ENCODE results near the gene GLO1.
"Not testable (repeated sequence)": the region's sequence is repeated elsewhere in the genome, so short reads cannot be mapped to it uniquely, and the experiment has no call there.

The GLO1 gene

DNA sequence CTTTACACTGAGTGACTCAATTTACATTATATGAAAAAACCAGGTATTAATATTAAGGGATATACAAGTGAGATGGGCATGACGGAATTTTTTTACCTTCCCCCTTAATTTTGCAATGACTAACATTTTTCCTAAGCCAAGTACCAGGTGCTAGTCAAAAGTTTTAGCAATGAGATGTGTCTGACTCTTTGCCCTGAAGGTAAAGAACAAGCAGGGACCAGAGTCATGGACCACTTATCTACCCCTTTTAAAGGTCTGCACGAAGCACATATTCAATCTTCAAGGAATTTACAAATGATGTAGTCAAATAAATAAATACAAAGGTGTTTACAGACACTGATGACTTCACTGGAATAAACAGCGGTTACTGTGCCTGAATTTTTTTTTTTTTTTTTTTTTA is 1.4 kb downstream of the GLO1 start:
- ATAC-seq (ENCODE audit: insufficient read depth, low read depth) = no peak
- Histone ChIP-seq H3K4me3 (ENCODE audit: low read depth in 1 of 2, low read length in 2 of 2) (peak overlapping the region in 1 of 2 experiments; percentile 26; a peak in 1 of 4 replicates), H3K36me3 (ENCODE audit: insufficient read depth, low read length) (peaks cover 14% of the 10 kb centered on the region), H3K9me3 (ENCODE audit: insufficient read depth, low read length, severe bottlenecking) (peaks cover 9% of the 10 kb centered on the region), H3K4me1 (ENCODE audit: insufficient read depth, low read length) (peaks cover 28% of the 10 kb centered on the region), H4K20me1 (ENCODE audit: insufficient read depth, low read length) (peaks cover 16% of the 10 kb centered on the region; the same call in 1 of the 2 replicates), H3K27me3 (ENCODE audit: insufficient read depth, low read length, poor library complexity) (no peaks in the 10 kb centered on the region), H3K79me2 (ENCODE audit: insufficient read depth, low read length) (peaks cover 58% of the 10 kb centered on the region), H3K27ac (ENCODE audit: low read length) (no peak overlapping the region), H3K4me2 (ENCODE audit: insufficient read depth, low read length) (peak overlapping the region; percentile 84), H3K9ac (ENCODE audit: low read depth, low read length) (no peak overlapping the region), H2AFZ (ENCODE audit: low read depth, low read length) (no peak overlapping the region)
- no peak for TF ChIP-seq CTCF (IDR thresholded peaks at IDR 0.05; ENCODE audit: borderline replicate concordance, extremely low read depth, low read length, poor library complexity, severe bottlenecking)
- TF ChIP-seq EZH2 (IDR thresholded peaks at IDR 0.05; ENCODE audit: borderline replicate concordance, low read depth, low read length, severe bottlenecking) = no peak
- no peak for DNase-seq

GRCh38 chr6:38699702-38700101 is 3.2 kb downstream of the GLO1 start:
- H3K9ac ChIP-seq (ENCODE audit: low read depth, low read length); H3K27me3 ChIP-seq (ENCODE audit: insufficient read depth, low read length, poor library complexity); H3K9me3 ChIP-seq (ENCODE audit: insufficient read depth, low read length, severe bottlenecking); H3K27ac ChIP-seq (ENCODE audit: low read length); DNase-seq; H3K4me2 ChIP-seq (ENCODE audit: insufficient read depth, low read length); ATAC-seq (ENCODE audit: insufficient read depth, low read depth); H2AFZ ChIP-seq (ENCODE audit: low read depth, low read length); H3K4me3 ChIP-seq (ENCODE audit: low read depth in 1 of 2, low read length in 2 of 2): not testable (repeated sequence)
- H3K4me1 ChIP-seq (ENCODE audit: insufficient read depth, low read length) = peaks cover 28% of the 10 kb centered on the region
- H4K20me1 ChIP-seq (ENCODE audit: insufficient read depth, low read length) = peaks cover 34% of the 10 kb centered on the region; the same call in 1 of the 2 replicates
- H3K79me2 ChIP-seq (ENCODE audit: insufficient read depth, low read length) = peaks cover 77% of the 10 kb centered on the region
- H3K36me3 ChIP-seq (ENCODE audit: insufficient read depth, low read length) = peaks cover 22% of the 10 kb centered on the region

DNA sequence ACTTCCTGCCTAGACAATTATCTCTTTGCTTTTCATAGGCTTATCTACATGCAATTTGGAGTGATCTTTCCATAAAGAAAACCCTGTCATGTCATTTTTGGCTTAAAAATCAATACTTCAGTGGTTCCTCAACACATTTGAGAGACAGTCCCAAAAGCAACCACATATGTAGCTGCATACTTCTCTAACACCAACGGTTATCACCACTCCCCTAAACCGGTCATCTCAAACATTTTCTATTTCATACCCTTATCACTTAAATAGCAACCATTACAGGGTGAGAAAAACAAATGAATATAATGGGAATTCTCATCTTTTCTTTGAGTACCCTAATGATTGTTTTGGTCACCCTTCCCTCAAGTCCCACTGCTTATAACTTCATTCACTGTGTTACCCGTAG is 5.1 kb downstream of the GLO1 start:
- no peak overlapping the region for H3K27ac ChIP-seq (ENCODE audit: low read length)
- no peak overlapping the region for H3K9ac ChIP-seq (ENCODE audit: low read depth, low read length)
- no peak overlapping the region for H3K4me3 ChIP-seq (ENCODE audit: low read depth in 1 of 2, low read length in 2 of 2)
- H3K4me2 ChIP-seq (ENCODE audit: insufficient read depth, low read length) = peak overlapping the region; percentile 5; the same call in 1 of the 2 replicates
- peaks cover 9% of the 10 kb centered on the region for H3K9me3 ChIP-seq (ENCODE audit: insufficient read depth, low read length, severe bottlenecking)
- no peak for DNase-seq
- H3K27me3 ChIP-seq (ENCODE audit: insufficient read depth, low read length, poor library complexity) = no peaks in the 10 kb centered on the region
- no peak for TF ChIP-seq EZH2 (IDR thresholded peaks at IDR 0.05; ENCODE audit: borderline replicate concordance, low read depth, low read length, severe bottlenecking)
- TF ChIP-seq CTCF (IDR thresholded peaks at IDR 0.05; ENCODE audit: borderline replicate concordance, extremely low read depth, low read length, poor library complexity, severe bottlenecking) = no peak
- ATAC-seq (ENCODE audit: insufficient read depth, low read depth) = no peak
- H3K79me2 ChIP-seq (ENCODE audit: insufficient read depth, low read length) = peaks cover 92% of the 10 kb centered on the region
- H3K36me3 ChIP-seq (ENCODE audit: insufficient read depth, low read length) = peaks cover 22% of the 10 kb centered on the region
- H3K4me1 ChIP-seq (ENCODE audit: insufficient read depth, low read length) = peaks cover 20% of the 10 kb centered on the region
- no peak overlapping the region for H2AFZ ChIP-seq (ENCODE audit: low read depth, low read length)
- H4K20me1 ChIP-seq (ENCODE audit: insufficient read depth, low read length) = peaks cover 41% of the 10 kb centered on the region; the same call in 1 of the 2 replicates

DNA sequence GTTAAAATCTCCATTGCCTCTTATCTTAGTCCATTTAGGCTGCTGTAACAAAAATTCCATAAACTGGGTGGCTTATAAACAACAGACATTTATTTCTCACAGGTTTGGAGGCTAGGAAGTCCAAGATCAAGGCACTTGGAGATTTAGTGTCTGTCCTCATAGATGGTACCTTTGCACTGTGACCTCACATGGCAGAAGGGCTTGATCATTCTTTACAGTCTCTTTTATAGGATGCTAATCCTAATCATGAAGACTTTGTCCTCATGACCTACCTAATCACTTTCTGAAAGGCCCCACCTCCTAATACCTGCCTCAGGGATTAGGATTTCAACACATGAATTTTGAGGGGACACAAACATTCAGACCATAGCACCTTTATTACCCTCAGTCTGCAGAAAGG is 6.6 kb downstream of the GLO1 start:
- Histone ChIP-seq H3K9ac (ENCODE audit: low read depth, low read length) (no peak overlapping the region), H3K36me3 (ENCODE audit: insufficient read depth, low read length) (peaks cover 22% of the 10 kb centered on the region), H3K4me1 (ENCODE audit: insufficient read depth, low read length) (peaks cover 10% of the 10 kb centered on the region), H4K20me1 (ENCODE audit: insufficient read depth, low read length) (peaks cover 44% of the 10 kb centered on the region; the same call in 1 of the 2 replicates), H3K4me2 (ENCODE audit: insufficient read depth, low read length) (no peak overlapping the region), H2AFZ (ENCODE audit: low read depth, low read length) (no peak overlapping the region), H3K9me3 (ENCODE audit: insufficient read depth, low read length, severe bottlenecking) (peaks cover 9% of the 10 kb centered on the region), H3K4me3 (ENCODE audit: low read depth in 1 of 2, low read length in 2 of 2) (no peak overlapping the region), H3K27ac (ENCODE audit: low read length) (no peak overlapping the region), H3K27me3 (ENCODE audit: insufficient read depth, low read length, poor library complexity) (no peaks in the 10 kb centered on the region), H3K79me2 (ENCODE audit: insufficient read depth, low read length) (peaks cover 94% of the 10 kb centered on the region)
- TF ChIP-seq EZH2 (IDR thresholded peaks at IDR 0.05; ENCODE audit: borderline replicate concordance, low read depth, low read length, severe bottlenecking) (no peak), CTCF (IDR thresholded peaks at IDR 0.05; ENCODE audit: borderline replicate concordance, extremely low read depth, low read length, poor library complexity, severe bottlenecking) (no peak)
- ATAC-seq (ENCODE audit: insufficient read depth, low read depth) (no peak), DNase-seq (no peak)
